SJCRH30 (cell line): ENCODE results near the gene CD4. TPM values are rescaled to one million over a fixed set of nuclear protein-coding genes. Genes with fewer than 3 reads are reported as not detected.

Experiments used
- DNase-seq, 2 experiments: peaks; one replicate each; pipeline ENCODE4 v3.0.0-alpha.2; 2015 to 2020
- H3K27ac ChIP-seq: fragments of 250-450 bp; sonication (Bioruptor Pico); 2 replicates; pipeline ENCODE4 v1.5.1; 2020; ENCODE audit warnings: mild to moderate bottlenecking, moderate library complexity
- H3K27me3 ChIP-seq: fragments of 250-450 bp; sonication (Bioruptor Pico); 2 replicates; pipeline ENCODE4 v1.5.1; 2020; ENCODE audit warnings: mild to moderate bottlenecking, moderate library complexity
- H3K36me3 ChIP-seq: fragments of 250-450 bp; sonication (Bioruptor Pico); 2 replicates; pipeline ENCODE4 v1.5.1; 2020; ENCODE audit warnings: mild to moderate bottlenecking, moderate library complexity
- H3K4me1 ChIP-seq: fragments of 250-450 bp; sonication (Bioruptor Pico); 2 replicates; pipeline ENCODE4 v1.5.1; 2020; ENCODE audit warnings: mild to moderate bottlenecking, moderate library complexity
- H3K4me3 ChIP-seq: fragments of 250-450 bp; sonication (Bioruptor Pico); 2 replicates; pipeline ENCODE4 v1.5.1; 2020; ENCODE audit warnings: mild to moderate bottlenecking, moderate library complexity
- H3K9me3 ChIP-seq: fragments of 250-450 bp; sonication (Bioruptor Pico); replicated peaks from 2 replicates; pipeline ENCODE4 v1.5.1; 2020; ENCODE audit warnings: mild to moderate bottlenecking, moderate library complexity
- total RNA-seq: library from RNA; depleted of rRNA; stranded (reverse); fragments of >200 nt; shearing (Covaris generic); gene quantifications from 2 replicates; pipeline ENCODE4 v1.2.3, GENCODE V29; 2014

The CD4 gene
- total RNA-seq, 1 experiment from 2014 or later: not detected

DNA sequence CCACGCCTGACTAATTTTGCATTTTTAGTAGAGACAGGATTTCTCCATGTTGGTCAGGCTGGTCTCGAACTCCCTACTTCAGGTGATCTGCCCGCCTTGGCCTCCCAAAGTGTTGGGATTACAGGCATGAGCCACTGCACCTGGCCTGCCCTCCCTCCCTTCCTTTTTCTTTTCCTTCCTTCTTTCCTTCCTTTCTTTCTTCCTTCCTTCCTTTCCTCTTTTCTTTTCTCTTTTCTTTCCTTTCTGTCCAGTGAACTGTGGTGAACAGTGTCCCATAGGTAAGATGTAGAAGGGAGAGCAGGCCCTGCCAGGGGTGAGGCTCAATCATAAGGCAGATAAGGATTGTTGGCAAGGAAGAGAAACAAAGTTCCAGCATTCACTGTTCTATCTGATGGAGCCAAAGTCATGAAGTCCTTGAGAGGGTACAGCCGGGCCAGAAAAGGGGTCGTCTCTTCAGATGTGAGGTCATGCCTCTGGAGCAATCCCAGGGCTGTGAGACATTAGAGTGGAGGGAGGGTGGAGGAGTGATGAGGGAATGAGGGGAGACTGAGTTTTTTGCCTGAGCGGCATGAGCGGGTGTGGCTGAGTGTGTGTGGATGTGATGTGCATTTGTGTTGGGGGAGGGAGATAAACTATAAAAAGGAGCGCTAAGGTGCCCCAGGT is 32.2 kb upstream of the CD4 start:
- Histone ChIP-seq H3K27me3 (no peaks in the 10 kb centered on the region), H3K4me1 (peaks cover 6% of the 10 kb centered on the region), H3K27ac (no peak overlapping the region), H3K9me3 (no peaks in the 10 kb centered on the region), H3K36me3 (no peaks in the 10 kb centered on the region), H3K4me3 (no peak overlapping the region)
- no peak for DNase-seq

DNA sequence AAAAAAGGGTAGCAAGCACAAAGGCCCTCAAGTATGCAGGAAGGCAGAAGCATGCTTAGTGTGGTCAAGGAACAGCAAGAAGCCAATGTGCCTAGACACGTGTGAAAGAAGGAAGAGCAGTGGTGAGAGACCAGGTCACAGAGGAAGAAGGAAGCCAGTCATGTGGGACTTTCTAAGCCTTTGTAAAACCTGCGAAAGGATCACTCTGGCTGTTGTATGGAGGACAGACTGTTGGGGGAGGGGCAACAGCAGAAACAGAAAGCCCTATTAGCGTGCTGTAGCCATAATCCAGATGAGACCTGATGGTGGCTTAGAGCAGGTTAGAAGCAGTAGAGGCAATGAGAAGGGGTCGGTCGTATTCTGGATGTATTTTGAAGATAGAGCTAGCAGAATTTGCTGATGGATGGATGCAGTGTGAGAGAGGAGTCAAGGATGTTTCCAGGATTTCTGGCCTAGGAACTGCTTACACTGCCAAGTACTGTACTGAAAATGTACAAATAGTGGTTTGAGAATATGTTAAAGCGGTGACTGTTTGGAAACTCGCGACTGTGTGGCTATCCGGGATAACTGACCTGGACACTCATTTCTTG is 30.7 kb upstream of the CD4 start:
- Histone ChIP-seq H3K36me3 (no peaks in the 10 kb centered on the region), H3K27me3 (no peaks in the 10 kb centered on the region), H3K4me1 (peaks cover 12% of the 10 kb centered on the region), H3K9me3 (no peaks in the 10 kb centered on the region), H3K27ac (no peak overlapping the region), H3K4me3 (no peak overlapping the region)
- DNase-seq: no peak

DNA sequence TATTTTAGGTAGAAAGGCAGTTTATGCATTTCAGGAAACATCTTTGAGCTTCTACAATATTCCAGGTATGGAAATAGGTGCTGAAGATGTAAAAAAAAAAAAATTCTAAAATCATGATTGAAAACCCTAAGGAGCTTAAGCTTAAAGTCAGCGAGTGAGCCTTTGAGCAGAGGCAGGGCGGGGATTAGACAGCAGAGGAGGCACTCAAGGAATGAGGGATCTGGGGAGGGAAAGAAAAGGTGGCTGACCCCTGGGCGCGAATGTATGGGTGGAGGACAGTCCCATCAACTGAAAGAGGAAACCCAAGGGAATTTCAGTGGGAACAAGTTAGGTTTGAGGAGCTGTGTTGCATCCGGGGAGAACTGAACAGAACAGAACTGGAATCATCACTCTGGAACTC is 29.6 kb upstream of the CD4 start:
- Histone ChIP-seq H3K27ac (no peak overlapping the region), H3K36me3 (no peaks in the 10 kb centered on the region), H3K27me3 (no peaks in the 10 kb centered on the region), H3K4me1 (peaks cover 12% of the 10 kb centered on the region), H3K4me3 (no peak overlapping the region), H3K9me3 (no peaks in the 10 kb centered on the region)
- no peak for DNase-seq

DNA sequence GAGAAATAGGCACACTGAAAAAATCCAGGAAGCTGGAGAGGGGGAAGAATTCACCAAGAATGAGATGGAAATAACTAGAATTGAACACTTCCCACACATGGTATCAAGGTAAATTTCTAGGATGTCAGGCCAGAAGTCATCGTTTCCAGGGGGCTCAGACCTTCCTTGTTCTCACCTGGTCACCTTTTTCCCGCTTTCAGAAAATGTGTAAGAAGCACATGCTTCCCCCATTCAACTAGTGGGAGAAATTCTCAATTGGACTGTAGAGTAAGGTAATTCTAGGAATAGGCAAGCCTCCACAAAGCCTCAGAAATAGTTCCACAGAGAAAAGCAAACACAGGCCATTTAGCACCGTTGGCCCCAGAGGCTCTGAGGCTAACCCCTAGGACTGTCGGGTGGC is 25.9 kb upstream of the CD4 start:
- Histone ChIP-seq H3K27ac (peak overlapping the region; percentile 43), H3K9me3 (no peaks in the 10 kb centered on the region), H3K4me3 (peak overlapping the region; percentile 20), H3K36me3 (no peaks in the 10 kb centered on the region), H3K27me3 (no peaks in the 10 kb centered on the region), H3K4me1 (peaks cover 23% of the 10 kb centered on the region)
- no peak for DNase-seq

- DNase-seq: peak; percentile 98 to 99
- Histone ChIP-seq H3K27me3 (no peaks in the 10 kb centered on the region), H3K27ac (peak overlapping the region; percentile 43), H3K4me1 (peaks cover 26% of the 10 kb centered on the region), H3K36me3 (no peaks in the 10 kb centered on the region), H3K4me3 (peak overlapping the region; percentile 78), H3K9me3 (no peaks in the 10 kb centered on the region)
Observed at GRCh38 chr12:6764011-6764828, 25.1 kb upstream of the CD4 start.

DNA sequence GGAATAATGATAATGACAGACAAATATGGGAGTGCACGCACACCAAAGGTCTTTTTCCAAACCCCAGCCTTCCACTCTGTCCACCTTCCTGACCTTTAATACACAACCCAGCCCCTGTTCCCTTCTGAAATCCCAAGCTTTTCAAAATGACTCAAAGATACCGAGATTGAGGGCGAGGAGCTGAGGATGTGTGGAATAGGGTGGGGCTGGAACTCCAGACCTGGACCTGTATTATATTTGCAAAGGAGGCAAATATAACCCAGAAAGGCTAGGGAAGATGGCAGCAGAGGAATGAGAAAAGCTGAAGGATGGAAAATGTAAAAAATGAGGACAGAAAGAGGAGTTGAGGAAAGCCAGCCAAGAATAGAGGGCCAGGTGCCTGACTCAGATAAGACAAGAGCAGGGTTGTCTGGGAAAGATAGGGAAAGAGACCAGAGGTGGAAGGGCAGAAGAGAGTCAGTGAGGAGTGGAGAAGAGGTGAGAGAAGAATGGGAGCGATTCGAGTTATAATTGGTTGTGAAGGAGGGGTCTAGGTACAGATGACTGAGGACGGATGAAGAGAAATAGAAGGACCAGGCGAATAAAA is 24.2 kb upstream of the CD4 start:
- peak in 1 of 2 experiments; percentile 21 for DNase-seq
- Histone ChIP-seq H3K36me3 (no peaks in the 10 kb centered on the region), H3K4me1 (peaks cover 26% of the 10 kb centered on the region), H3K27me3 (no peaks in the 10 kb centered on the region), H3K27ac (no peak overlapping the region), H3K4me3 (peak overlapping the region; percentile 78), H3K9me3 (no peaks in the 10 kb centered on the region)

- no peaks in the 10 kb centered on the region for H3K36me3 ChIP-seq
- H3K4me3 ChIP-seq: peak within 1 kb of the TSS; percentile 78
- H3K9me3 ChIP-seq: no peaks in the 10 kb centered on the region
- no peaks in the 10 kb centered on the region for H3K27me3 ChIP-seq
- peaks cover 26% of the 10 kb centered on the region for H3K4me1 ChIP-seq
- DNase-seq: peak; percentile 87 to 90
- H3K27ac ChIP-seq: no peak within 1 kb of the TSS
Observed at GRCh38 chr12:6765634-6766581, 23.4 kb upstream of the CD4 start, which contains the start of gene PTMS. TSS of gene PTMS (plus strand) at chr12:6766363. CDS start at chr12:6766706, 343 bp downstream.

GRCh38 chr12:6766651-6767349 is 22.5 kb upstream of the CD4 start:
- peak overlapping the region; percentile 78 for H3K4me3 ChIP-seq
- DNase-seq: peak; percentile 68 to 76
- H3K27ac ChIP-seq: no peak overlapping the region
- no peaks in the 10 kb centered on the region for H3K36me3 ChIP-seq
- H3K9me3 ChIP-seq: no peaks in the 10 kb centered on the region
- no peaks in the 10 kb centered on the region for H3K27me3 ChIP-seq
- H3K4me1 ChIP-seq: peaks cover 26% of the 10 kb centered on the region

DNA sequence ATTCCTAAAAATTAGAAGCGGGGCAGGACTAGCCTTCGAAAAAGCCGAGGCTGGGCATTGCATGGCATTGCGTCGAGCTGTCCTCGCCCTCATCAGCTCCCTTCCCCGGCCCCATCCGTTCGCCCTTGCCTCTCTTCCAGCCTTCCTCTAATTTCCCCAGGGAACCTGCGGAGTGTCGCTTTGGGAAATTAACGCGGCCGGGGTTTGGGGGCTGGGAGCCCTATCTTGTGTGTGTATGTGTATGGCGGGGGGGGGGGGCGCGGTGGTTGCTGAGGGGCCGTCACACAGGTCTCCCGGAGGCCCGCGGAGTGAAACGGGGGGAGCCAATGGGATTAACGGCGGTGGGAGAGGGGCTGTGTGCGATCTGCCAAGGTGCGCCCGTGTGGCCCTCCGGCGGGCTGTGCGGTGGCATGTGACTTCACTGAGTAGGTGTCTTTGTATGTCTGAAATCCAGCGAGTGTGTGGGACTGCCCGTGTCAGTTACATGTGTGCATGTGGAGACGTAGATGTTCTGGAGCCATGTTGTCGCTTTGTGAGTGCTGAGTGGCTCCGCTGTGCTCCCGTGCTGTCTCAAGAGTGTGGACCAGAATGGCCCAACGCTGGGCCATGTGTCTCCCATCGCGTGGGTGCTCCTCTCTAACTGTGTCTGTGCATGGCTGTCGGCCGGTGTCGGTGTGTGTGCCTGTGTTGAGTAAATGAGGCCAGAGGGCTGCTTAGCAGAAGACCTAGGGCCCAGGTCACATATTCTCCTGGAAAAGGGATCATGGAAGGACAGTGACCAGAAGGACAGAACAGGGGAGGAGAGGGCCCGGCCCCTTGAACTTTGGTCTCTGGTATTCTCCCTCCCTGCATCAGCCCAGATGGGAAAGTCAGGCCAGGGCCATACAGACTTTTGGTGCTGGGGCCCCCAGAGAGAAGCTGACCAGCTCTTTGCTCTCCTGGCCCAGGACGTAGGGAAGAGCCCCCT is 21.7 kb upstream of the CD4 start:
- Histone ChIP-seq H3K36me3 (no peaks in the 10 kb centered on the region), H3K27ac (no peak overlapping the region), H3K27me3 (no peaks in the 10 kb centered on the region), H3K4me1 (peaks cover 26% of the 10 kb centered on the region), H3K4me3 (peak overlapping the region; percentile 78), H3K9me3 (no peaks in the 10 kb centered on the region)
- peak; percentile 31 to 36 for DNase-seq

DNA sequence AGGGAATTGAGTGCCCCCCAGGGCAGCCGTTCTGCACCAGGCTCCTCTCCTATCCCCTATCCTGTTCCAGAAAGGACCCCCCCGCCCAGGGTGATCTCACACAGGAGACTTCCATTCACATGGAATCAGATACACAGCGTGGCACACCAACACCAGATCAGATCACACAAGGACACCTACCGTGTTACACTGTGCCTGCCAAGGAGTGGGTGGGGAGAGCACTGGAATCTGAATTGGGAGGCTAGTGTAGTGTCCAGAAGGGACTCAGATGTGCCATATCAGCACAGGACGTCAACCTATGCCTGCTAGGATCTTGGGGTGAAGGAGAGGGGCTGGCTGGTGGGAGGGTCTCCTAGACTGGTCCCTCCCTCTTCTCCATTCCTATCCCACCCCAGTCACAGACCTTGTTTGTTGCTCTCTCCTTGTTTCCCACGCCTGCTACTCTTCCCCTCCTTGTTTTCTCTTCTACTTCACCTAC is 20.9 kb upstream of the CD4 start:
- H3K4me3 ChIP-seq: no peak overlapping the region
- H3K27ac ChIP-seq: no peak overlapping the region
- H3K36me3 ChIP-seq: no peaks in the 10 kb centered on the region
- no peaks in the 10 kb centered on the region for H3K27me3 ChIP-seq
- H3K9me3 ChIP-seq: no peaks in the 10 kb centered on the region
- DNase-seq: no peak
- peaks cover 21% of the 10 kb centered on the region for H3K4me1 ChIP-seq

GRCh38 chr12:6768990-6769389 is 20.3 kb upstream of the CD4 start:
- Histone ChIP-seq H3K27ac (no peak overlapping the region), H3K36me3 (no peaks in the 10 kb centered on the region), H3K9me3 (no peaks in the 10 kb centered on the region), H3K4me3 (no peak overlapping the region), H3K4me1 (peaks cover 16% of the 10 kb centered on the region), H3K27me3 (no peaks in the 10 kb centered on the region)
- peak; percentile 47 to 48 for DNase-seq

- Histone ChIP-seq H3K4me3 (no peak overlapping the region), H3K27ac (no peak overlapping the region), H3K36me3 (no peaks in the 10 kb centered on the region), H3K27me3 (no peaks in the 10 kb centered on the region), H3K9me3 (no peaks in the 10 kb centered on the region), H3K4me1 (peaks cover 15% of the 10 kb centered on the region)
- no peak for DNase-seq
Observed at GRCh38 chr12:6769666-6770065, 19.7 kb upstream of the CD4 start.

DNA sequence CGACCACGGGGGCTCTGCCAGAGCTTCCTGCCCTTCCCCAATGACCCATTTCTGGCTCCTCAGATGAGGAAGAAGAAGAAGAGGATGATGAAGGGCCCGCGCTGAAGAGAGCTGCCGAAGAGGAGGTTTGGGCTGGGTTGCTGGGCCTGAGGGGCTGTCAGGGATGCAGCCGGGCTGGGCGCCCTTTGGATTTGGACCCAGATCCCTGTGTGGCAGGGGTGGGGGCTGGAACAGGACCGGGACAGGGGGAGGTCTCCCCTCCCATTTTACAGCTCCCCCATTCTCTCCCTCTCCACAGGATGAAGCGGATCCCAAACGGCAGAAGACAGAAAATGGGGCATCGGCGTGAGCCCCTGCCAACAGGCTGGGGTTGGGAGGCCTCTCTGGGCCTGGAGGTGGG is 19.2 kb upstream of the CD4 start:
- peaks cover 10% of the 10 kb centered on the region for H3K4me1 ChIP-seq
- H3K9me3 ChIP-seq: no peaks in the 10 kb centered on the region
- no peak for DNase-seq
- H3K27me3 ChIP-seq: no peaks in the 10 kb centered on the region
- H3K36me3 ChIP-seq: no peaks in the 10 kb centered on the region
- H3K4me3 ChIP-seq: no peak overlapping the region
- H3K27ac ChIP-seq: no peak overlapping the region
